HG03558 (cell line): ENCODE measurements around the gene PEX7.
"Not testable (repeated sequence)": the region's sequence is repeated elsewhere in the genome, so short reads cannot be mapped to it uniquely, and the experiment has no call there.

Experiments
- ATAC-seq: cut with Tn5 transposase; IDR thresholded peaks from one replicate; pipeline ENCODE4 v1.9.1; 2021; ENCODE audit warnings: moderate number of reproducible peaks; ENCODE audit not compliant: unreplicated experiment; ENCODE audit errors: extremely low read depth

PEX7 gene

DNA sequence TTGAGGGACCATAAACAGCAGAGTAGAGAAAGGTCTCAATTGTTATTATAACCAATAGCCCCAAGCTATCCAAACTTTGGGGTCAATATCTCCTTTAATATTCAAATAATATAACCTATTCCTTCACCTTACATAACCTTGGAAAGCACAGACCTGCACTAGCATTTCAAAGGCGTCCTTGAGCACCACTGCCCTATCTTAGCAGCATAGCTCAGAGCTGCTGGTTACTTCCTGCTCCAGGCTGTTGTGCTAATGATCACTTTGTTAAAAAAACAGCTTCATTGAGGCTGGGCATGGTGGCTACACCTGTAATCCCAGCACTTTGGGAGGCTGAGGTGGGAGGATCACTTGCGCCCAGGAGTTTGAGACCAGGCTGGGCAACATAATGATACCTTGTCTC is 110.2 kb downstream of the PEX7 start:
- no peak for ATAC-seq

- no peak for ATAC-seq
Measured at GRCh38 chr6:136945072-136945471, 122.7 kb downstream of the PEX7 start.

- no peak for ATAC-seq
Measured at GRCh38 chr6:136945711-136946121, 123.3 kb downstream of the PEX7 start.

DNA sequence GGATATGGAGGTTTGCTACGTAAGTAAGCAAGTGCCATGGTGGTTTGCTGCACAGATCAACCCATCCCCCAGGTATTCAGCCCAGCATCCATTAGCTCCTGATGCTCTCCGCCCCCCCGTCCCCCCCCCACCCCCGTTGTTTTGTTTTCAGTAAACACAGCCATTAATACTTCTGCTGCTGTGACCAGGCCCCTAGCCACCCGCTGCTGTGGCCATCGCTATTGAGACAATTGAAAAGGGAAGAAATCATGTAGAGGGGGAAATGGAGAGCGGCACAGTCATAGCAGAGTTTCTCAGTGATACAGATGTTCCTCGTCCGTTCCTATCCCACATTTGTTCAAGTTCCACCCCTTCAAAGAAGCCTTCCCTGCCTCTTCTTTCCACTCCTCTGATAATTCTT is 124.6 kb downstream of the PEX7 start:
- no peak for ATAC-seq

- not testable (repeated sequence) for ATAC-seq
Measured at GRCh38 chr6:136949957-136950356, 127.6 kb downstream of the PEX7 start.

DNA sequence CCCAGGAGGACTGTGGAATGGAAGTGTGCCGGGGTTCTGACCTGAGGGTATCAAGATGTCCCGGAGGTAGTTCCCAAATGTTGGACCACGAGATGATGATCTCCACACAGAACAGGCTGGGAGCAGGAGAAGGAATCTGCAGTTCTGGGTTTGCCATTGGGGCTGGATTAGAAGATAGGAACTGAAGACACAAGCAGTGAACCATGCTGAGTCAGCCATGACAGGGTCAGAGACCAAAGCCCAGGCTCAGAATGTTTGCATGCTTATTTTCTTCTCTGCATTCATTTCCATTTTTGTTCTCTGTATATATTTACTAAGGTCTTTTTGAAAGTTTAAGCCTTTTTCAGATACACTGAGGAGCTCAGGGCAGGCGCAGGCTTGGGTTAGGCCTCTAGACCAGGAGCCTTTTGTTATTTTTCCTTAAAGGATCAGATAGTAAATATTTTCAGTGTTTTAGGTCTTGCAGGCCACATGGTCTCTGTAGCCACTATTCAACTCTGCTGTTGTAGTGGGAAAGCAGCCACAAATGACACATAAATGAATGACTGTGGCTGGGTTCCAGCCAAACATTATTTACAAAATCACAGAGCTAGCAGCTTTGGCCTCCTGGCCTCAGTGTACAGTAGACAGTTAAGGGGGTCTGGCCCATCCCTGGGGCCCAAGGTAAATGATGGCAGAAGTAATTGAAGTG is 128.2 kb downstream of the PEX7 start:
- ATAC-seq = no peak

DNA sequence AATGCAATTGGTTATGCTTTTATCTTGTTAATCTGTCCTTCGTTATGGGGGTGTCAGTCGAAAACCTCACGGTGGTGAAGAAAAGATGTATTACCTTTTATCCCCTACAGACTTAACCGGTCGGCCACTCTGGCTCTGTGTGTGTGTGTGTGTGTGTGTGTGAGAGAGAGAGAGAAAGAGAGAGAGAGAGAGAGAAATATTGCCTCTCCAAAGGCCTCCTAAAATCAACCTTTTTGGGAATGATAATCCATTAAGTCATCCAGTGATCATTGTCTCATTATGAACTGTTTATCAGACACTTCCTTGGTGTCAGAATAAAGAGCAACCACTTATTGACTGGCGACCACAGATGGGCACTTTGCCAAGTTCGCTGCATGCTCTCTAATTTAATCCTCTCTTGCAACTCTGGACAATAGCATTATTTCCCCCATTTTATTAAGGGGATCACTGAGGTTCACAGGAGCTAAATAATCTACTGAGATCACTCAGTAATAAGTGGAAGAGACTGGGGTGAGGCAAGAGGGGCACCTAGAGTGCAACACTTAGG is 130.4 kb downstream of the PEX7 start:
- no peak for ATAC-seq

DNA sequence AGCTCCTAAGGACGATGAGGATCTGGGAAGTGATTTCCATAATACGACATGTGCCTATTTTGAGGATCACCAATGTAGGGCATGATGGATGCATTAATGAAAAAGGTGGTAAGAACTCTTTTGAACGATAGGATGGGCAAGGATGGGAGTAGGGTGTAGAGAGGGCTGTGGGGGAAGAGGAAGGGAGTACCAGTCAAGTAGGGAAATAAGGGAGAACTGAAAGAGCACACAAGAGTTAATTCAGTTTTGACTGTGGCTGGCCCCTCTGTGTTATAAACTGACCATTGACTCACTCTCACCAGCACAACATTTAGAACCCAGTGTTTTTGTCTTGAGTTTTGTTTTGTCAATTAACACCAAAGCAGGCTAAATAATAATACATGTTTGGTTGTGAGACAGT is 132.7 kb downstream of the PEX7 start:
- ATAC-seq = no peak

GRCh38 chr6:136956590-136957544 is 134.5 kb downstream of the PEX7 start:
- ATAC-seq = no peak

- no peak for ATAC-seq
Measured at GRCh38 chr6:136958168-136958567, 135.8 kb downstream of the PEX7 start.

DNA sequence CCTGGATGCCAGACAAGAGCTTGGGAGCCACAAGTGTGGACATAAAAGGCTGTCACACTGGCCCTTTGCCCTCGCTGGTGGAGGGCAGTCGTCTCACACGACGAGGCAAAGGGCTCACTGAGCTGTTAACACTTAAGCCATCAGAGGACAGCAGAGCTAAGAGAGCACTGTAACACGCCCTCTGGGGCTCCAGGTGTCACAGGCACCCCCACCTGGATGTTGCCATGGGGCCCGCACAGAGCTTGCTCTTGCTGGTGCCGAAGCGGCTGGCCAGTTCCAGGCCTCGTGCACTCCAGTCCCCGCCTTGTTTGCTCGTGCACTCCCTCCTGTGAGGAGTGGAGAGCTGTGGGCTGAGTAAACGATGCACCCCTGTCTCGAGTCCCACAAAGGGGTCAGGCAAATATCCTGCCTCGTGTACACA is 137.1 kb downstream of the PEX7 start:
- no peak for ATAC-seq

DNA sequence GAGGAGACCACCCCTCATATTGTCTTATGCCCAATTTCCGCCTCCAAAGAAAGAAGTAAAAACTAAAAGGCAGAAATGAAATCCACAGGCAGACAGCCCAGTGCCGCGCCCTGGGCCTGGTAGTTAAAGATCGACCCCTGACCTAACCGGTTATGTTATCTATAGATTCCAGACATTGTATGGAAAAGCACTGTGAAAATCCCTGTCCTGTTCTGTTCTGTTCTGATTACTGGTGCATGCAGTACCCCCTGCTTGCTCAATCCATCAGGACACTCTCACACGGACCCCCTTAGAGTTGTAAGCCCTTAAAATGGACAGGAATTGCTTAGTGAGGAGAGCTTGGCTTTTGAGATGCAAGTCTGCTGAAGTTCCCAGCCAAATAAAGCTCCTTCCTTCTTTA is 137.5 kb downstream of the PEX7 start:
- not testable (repeated sequence) for ATAC-seq

GRCh38 chr6:136960781-136961180 is 138.4 kb downstream of the PEX7 start:
- ATAC-seq = no peak

DNA sequence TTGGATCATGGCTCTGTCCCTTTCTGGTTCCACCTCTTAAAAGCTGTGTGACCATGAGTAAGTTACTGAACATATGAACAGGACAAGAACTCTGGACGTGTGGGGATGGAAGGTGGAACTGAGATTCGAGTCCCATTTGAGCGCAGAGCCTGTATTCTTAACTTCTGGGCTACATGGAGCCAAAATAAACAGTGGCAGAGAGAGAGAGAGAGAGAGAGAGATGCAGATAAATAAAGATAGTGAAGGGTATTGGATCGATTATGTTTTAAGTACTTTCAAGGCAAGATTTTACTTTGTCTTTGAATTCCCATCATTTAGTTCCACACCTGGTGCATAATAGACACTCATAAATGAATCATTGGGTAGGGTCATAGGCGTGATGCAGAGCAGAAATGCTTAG is 139.5 kb downstream of the PEX7 start:
- ATAC-seq = no peak

DNA sequence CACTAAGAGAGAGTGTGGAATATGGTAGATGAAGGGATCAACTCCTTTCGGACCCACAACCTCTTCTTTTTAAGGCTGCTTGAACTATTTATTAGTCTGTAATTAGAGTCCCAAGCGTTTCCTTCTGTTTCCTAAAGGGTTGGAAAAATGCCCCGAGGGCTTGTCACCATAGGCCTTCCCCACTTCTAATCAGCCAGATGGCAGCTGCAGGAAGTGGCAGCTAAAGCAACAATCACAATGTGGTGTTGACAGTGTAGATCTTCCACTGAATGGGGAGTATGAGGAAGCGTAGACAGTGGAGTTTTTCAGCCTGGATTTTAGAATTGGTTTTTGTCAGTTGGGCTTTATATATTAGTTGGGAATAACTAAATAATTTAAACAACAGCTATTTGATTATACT is 140.3 kb downstream of the PEX7 start:
- no peak for ATAC-seq

DNA sequence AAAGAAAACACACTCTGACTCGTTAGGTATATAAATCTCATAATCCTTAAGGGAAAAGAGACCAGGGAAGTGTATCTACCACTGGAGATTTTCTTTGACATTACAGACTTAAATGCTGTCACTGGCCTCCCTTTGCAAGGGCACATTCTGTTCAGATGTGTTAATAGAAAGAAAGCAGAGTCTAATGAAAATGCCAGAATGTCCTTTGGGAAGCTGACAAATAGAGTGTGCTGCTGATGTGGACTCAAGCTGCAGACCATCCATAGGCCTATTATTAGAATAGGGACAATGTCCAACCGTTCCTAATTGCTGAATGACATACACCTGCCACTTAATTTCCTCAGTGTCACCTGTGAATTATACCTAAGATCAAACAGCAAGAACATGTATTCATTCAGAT is 140.9 kb downstream of the PEX7 start:
- no peak for ATAC-seq
